Cardiac septum (tissue), 1 donor: ENCODE measurements around the gene C4orf51. TPM values are rescaled to one million over a fixed set of nuclear protein-coding genes. Genes with fewer than 3 reads are reported as not detected.

Experiments
- DNase-seq: peaks from one replicate; pipeline ENCODE4 v3.0.0-alpha.2; 2020; ENCODE audit warnings: low spot score
- intact Hi-C: fragments of 100-400 bp; cut with DNase I; formaldehyde crosslinking; loops from one replicate; pipeline ENCODE4 v1.14.0; 2022
- total RNA-seq: library from RNA; stranded (reverse); fragmentation: NEBNext Ultra II Directional; extraction: Animal tissue kit (Norgen Biotek cat#: 25700); gene quantifications from one replicate; pipeline ENCODE4 v1.2.1, GENCODE V29; 2021
- donor health status: DM: no; HTN: no; CAD: no.

C4orf51 gene
- total RNA-seq, 1 donor from 2014 or later = not detected

GRCh38 chr4:145779319-145779801, 99.4 kb downstream of the C4orf51 start:
- intact Hi-C loops = no loop called here
- no peak for DNase-seq

- intact Hi-C loops = no loop called here
- no peak for DNase-seq
These were observed 101.4 kb downstream of the C4orf51 start for GRCh38 chr4:145781351-145781750.

Other genes starting within 250 kb of the C4orf51 start
- 10.8 TPM for gene SMAD1, start 198.3 kb upstream of the C4orf51 start, total RNA-seq
- gene MMAA, start 60.8 kb upstream of the C4orf51 start, total RNA-seq = 9.9 TPM